H1 (cell line): Measurements from ENCODE around the gene AAR2. TPM values are rescaled to one million over a fixed set of nuclear protein-coding genes. Genes with fewer than 3 reads are reported as not detected.

Source experiments
- CTCF ChIA-PET: fragments of 300-600 bp; sonication (Branson Sonifier 250); formaldehyde crosslinking; loops from one replicate; lab custom pipeline; 2021; ENCODE audit not compliant: partially characterized antibody; lab: Charles Lee
- POLR2A ChIA-PET: fragments of 300-600 bp; sonication (Branson Sonifier 250); formaldehyde crosslinking; loops from one replicate; lab custom pipeline; 2021; ENCODE audit warnings: inconsistent platforms; ENCODE audit not compliant: partially characterized antibody; lab: Charles Lee
- DNase-seq, 2 experiments: peaks; one replicate each; pipeline versions ENCODE4 v3.0.0 to v3.0.0-alpha.2; 2010 to 2022; ENCODE audit warnings: low spot score in 2 of 2, low read depth in 1 of 2, mixed read lengths in 1 of 2
- FAIRE-seq: peaks from 2 replicates; lab custom pipeline; 2011; peaks lifted over from hg19 to GRCh38; lab: Jason Lieb, UNC
- H2AFZ ChIP-seq: 2 replicates; pipeline ENCODE4 v1.8.1; 2012; ENCODE audit warnings: low read length, inconsistent platforms
- H2AK5ac ChIP-seq: 2 replicates; pipeline ENCODE4 v1.6.1; 2013; ENCODE audit warnings: low read depth, low read length
- H2BK120ac ChIP-seq: replicated peaks from 2 replicates; pipeline ENCODE3; 2013; ENCODE audit warnings: low read depth, low read length, inconsistent platforms
- H2BK12ac ChIP-seq: 2 replicates; pipeline ENCODE4 v1.6.1; 2013; ENCODE audit warnings: low read depth, low read length
- H2BK15ac ChIP-seq: 2 replicates; pipeline ENCODE4 v1.6.1; 2013; ENCODE audit warnings: low read length
- H2BK20ac ChIP-seq: 2 replicates; pipeline ENCODE4 v1.6.1; 2013; ENCODE audit warnings: low read length
- H2BK5ac ChIP-seq: 2 replicates; pipeline ENCODE4 v1.6.1; 2013; ENCODE audit warnings: low read depth, low read length
- H3K14ac ChIP-seq: 2 replicates; pipeline ENCODE4 v1.6.1; 2013; ENCODE audit warnings: inconsistent platforms; ENCODE audit not compliant: insufficient read length
- H3K18ac ChIP-seq: 2 replicates; pipeline ENCODE4 v1.6.1; 2013; ENCODE audit warnings: low read length; ENCODE audit errors: extremely low read depth
- H3K23ac ChIP-seq: 2 replicates; pipeline ENCODE4 v1.6.1; 2013; ENCODE audit warnings: inconsistent platforms; ENCODE audit not compliant: insufficient read length
- H3K23me2 ChIP-seq: 2 replicates; pipeline ENCODE4 v1.6.1; 2013; ENCODE audit warnings: low read depth, low read length
- H3K27ac ChIP-seq: 2 replicates; pipeline ENCODE4 v1.6.1; 2011; ENCODE audit warnings: low read depth, low read length, inconsistent platforms
- H3K27me3 ChIP-seq, 4 experiments: replicated peaks in 1 of 4; 1 replicate in 1 of 4; 2 replicates in 3 of 4; pipeline versions ENCODE4 v1.6.1 to v1.8.1; 2011 to 2013; ENCODE audit warnings: low read length in 3 of 4, mild to moderate bottlenecking in 3 of 4, inconsistent platforms in 2 of 4, mixed read lengths in 2 of 4, moderate library complexity in 1 of 4; ENCODE audit not compliant: control insufficient read depth in 3 of 4, insufficient read depth in 3 of 4; ENCODE audit errors: extremely low read depth in 1 of 4
- H3K36me3 ChIP-seq, 4 experiments: 2 replicates each; pipeline versions ENCODE4 v1.6.1 to v1.8.1; 2011 to 2013; ENCODE audit warnings: mild to moderate bottlenecking in 4 of 4, low read length in 3 of 4, moderate library complexity in 2 of 4, control low read depth in 1 of 4, inconsistent platforms in 1 of 4; ENCODE audit not compliant: insufficient read depth in 4 of 4, control insufficient read depth in 2 of 4
- H3K4ac ChIP-seq: replicated peaks from 2 replicates; pipeline ENCODE3; 2013; ENCODE audit warnings: low read length, low read depth, mixed read lengths, inconsistent platforms; ENCODE audit not compliant: insufficient read length
- H3K4me1 ChIP-seq, 4 experiments: replicated peaks in 1 of 4; 1 replicate in 1 of 4; 2 replicates in 3 of 4; pipeline versions ENCODE4 v1.6.1 to v1.8.1; 2011 to 2013; ENCODE audit warnings: low read length in 3 of 4, inconsistent platforms in 2 of 4, mixed read lengths in 1 of 4; ENCODE audit not compliant: insufficient read depth in 4 of 4, control insufficient read depth in 3 of 4
- H3K4me2 ChIP-seq, 2 experiments: 2 replicates each; pipeline versions ENCODE4 v1.6.1 to v1.8.1; 2011 to 2013; ENCODE audit warnings: low read depth in 2 of 2, low read length in 2 of 2, control low read depth in 1 of 2, inconsistent platforms in 1 of 2, mild to moderate bottlenecking in 1 of 2; ENCODE audit not compliant: insufficient read depth in 1 of 2
- H3K4me3 ChIP-seq, 4 experiments: fragments of 200-600, 300-600 bp in 1 of 4; sonication (generic), shearing (Covaris generic), sonication (Bioruptor Twin) in 1 of 4; 2 replicates each; pipeline versions ENCODE4 v1.5.1 to v1.8.1; 2011 to 2016; ENCODE audit warnings: low read length in 4 of 4, low read depth in 3 of 4, control low read depth in 2 of 4, inconsistent platforms in 2 of 4, mild to moderate bottlenecking in 2 of 4, mixed read lengths in 1 of 4, moderate library complexity in 1 of 4; ENCODE audit not compliant: insufficient read depth in 2 of 4; ENCODE audit errors: extremely low read depth in 1 of 4
- H3K56ac ChIP-seq: replicated peaks from 2 replicates; pipeline ENCODE3; 2013; ENCODE audit warnings: low read depth, mild to moderate bottlenecking, mixed read lengths, low read length, inconsistent platforms; ENCODE audit not compliant: insufficient read length
- H3K79me1 ChIP-seq: 2 replicates; pipeline ENCODE4 v1.6.1; 2013; ENCODE audit warnings: low read depth, low read length, control low read depth
- H3K79me2 ChIP-seq, 2 experiments: 2 replicates each; pipeline versions ENCODE4 v1.6.1 to v1.8.1; 2012 to 2013; ENCODE audit warnings: low read length in 2 of 2, mild to moderate bottlenecking in 2 of 2, inconsistent platforms in 1 of 2; ENCODE audit not compliant: insufficient read depth in 2 of 2, control insufficient read depth in 1 of 2
- H3K9ac ChIP-seq, 4 experiments: replicated peaks in 1 of 4; 1 replicate in 1 of 4; 2 replicates in 3 of 4; pipeline versions ENCODE4 v1.6.1 to v1.8.1; 2011 to 2013; ENCODE audit warnings: low read depth in 3 of 4, low read length in 3 of 4, control low read depth in 2 of 4, mild to moderate bottlenecking in 2 of 4, moderate library complexity in 2 of 4, inconsistent platforms in 1 of 4; ENCODE audit errors: extremely low read depth in 1 of 4
- H3K9me3 ChIP-seq, 2 experiments: 2 replicates each; pipeline versions ENCODE4 v1.6.1 to v1.8.1; 2012 to 2013; ENCODE audit warnings: mild to moderate bottlenecking in 2 of 2, moderate library complexity in 2 of 2, control low read depth in 1 of 2, inconsistent platforms in 1 of 2, low read depth in 1 of 2, low read length in 1 of 2, mixed read lengths in 1 of 2; ENCODE audit not compliant: insufficient read depth in 2 of 2
- H4K20me1 ChIP-seq, 2 experiments: replicated peaks in 1 of 2; 2 replicates each; pipeline versions ENCODE3 to v1.8.1; 2011 to 2013; ENCODE audit warnings: inconsistent platforms in 2 of 2, low read length in 2 of 2, mild to moderate bottlenecking in 1 of 2; ENCODE audit not compliant: insufficient read depth in 2 of 2, control insufficient read depth in 1 of 2
- H4K5ac ChIP-seq: 2 replicates; pipeline ENCODE4 v1.6.1; 2013; ENCODE audit warnings: low read length, low read depth, mixed read lengths, inconsistent platforms; ENCODE audit not compliant: insufficient read length
- H4K8ac ChIP-seq: 2 replicates; pipeline ENCODE4 v1.8.0; 2013; ENCODE audit warnings: mild to moderate bottlenecking, moderate library complexity, low read length, inconsistent platforms; ENCODE audit not compliant: insufficient read depth; ENCODE audit errors: extremely low read depth
- H4K91ac ChIP-seq: replicated peaks from 2 replicates; pipeline ENCODE3; 2013; ENCODE audit warnings: low read length, mixed read lengths, inconsistent platforms; ENCODE audit not compliant: insufficient read length
- MAFK ChIP-seq: IDR thresholded peaks from 2 replicates; pipeline ENCODE4 v1.6.1; 2012; ENCODE audit warnings: low read depth, mild to moderate bottlenecking, improper control_type of control experiment, low read length
- USF2 ChIP-seq: IDR thresholded peaks from 2 replicates; pipeline ENCODE4 v1.6.1; 2011; ENCODE audit warnings: low read length, improper control_type of control experiment
- WGBS, 2 experiments: shearing (Covaris generic) in 1 of 2; methylation state at CpG; one replicate each; pipeline versions ENCODE4 v1.1.6 to v1.1.7; 2013 to 2015; ENCODE audit warnings: low lambda C conversion rate in 2 of 2, mixed read lengths in 2 of 2, inconsistent platforms in 1 of 2, low coverage in 1 of 2, missing lambda C conversion rate in 1 of 2; ENCODE audit not compliant: insufficient replicate concordance in 2 of 2, insufficient coverage in 1 of 2, insufficient read length in 1 of 2; ENCODE audit errors: extremely low coverage in 1 of 2, missing lambda C conversion rate in 1 of 2; 5-methylcytosine and 5-hydroxymethylcytosine counted together
- polyA plus RNA-seq, 7 experiments: library from polyadenylated mRNA; depleted of rRNA in 3 of 7; stranded (reverse) in 5 of 7; unstranded in 2 of 7; fragments of >200 nt in 5 of 7; fragments of 200-250 nt in 2 of 7; gene quantifications; 1 replicate in 5 of 7; 2 replicates in 1 of 7; 4 replicates in 1 of 7; pipeline versions ENCODE4 v1.2.1 to v1.2.3, GENCODE V29; 2011 to 2013; ENCODE audit warnings: missing spikeins in 2 of 7, mixed read lengths in 2 of 7
- total RNA-seq: library from RNA; stranded (reverse); fragmentation: NEBNext Ultra II Directional; extraction: Animal tissue kit (Norgen Biotek cat#: 25700); gene quantifications from 2 replicates; pipeline ENCODE4 v1.2.1, GENCODE V29; 2021

AAR2 gene
- total and polyA plus RNA-seq, 2 of the 8 experiments (the other 6 are each of a cell fraction or from before 2014, with no cell fraction given) = 25.5 to 36.1 TPM

GRCh38 chr20:36266189-36266588 lies 29.9 kb downstream of the AAR2 start:
- Histone ChIP-seq H4K20me1 (no peaks in the 10 kb centered on the region), H3K36me3 (no peaks in the 10 kb centered on the region), H2AK5ac (no peak overlapping the region), H3K4me3 (no peak overlapping the region), H3K79me2 (no peaks in the 10 kb centered on the region), H3K27me3 (no peaks in the 10 kb centered on the region), H3K4me1 (peaks cover 0 to 2% (median 0%) of the 10 kb centered on the region in 4 experiments; a peak in 3 of 7 replicates), H3K18ac (no peak overlapping the region), H2BK120ac (no peak overlapping the region), H3K14ac (no peak overlapping the region), H4K91ac (no peak overlapping the region), H2BK20ac (no peak overlapping the region), H3K79me1 (no peaks in the 10 kb centered on the region), H2BK12ac (no peak overlapping the region), H3K27ac (no peak overlapping the region), H3K4me2 (no peak overlapping the region), H2BK5ac (no peak overlapping the region), H2BK15ac (no peak overlapping the region), H3K4ac (no peak overlapping the region), H3K23me2 (no peaks in the 10 kb centered on the region), H3K23ac (no peak overlapping the region)
- WGBS, 2 experiments = 85% methylated on average over 6 of the region's 6 CpGs; no CpG with 5 or more reads in 1 of the 2 experiments
- CTCF ChIA-PET = interaction anchor here (0.7 to 2.0 kb wide), 4 partner anchors 50 to 133 kb away, joined by 3 to 7 read pairs (median 6); no protein-coding TSS in a partner anchor
- DNase-seq = no peak
- POLR2A ChIA-PET = no interaction called here
- TF ChIP-seq USF2 = no peak
- TF ChIP-seq MAFK = no peak
- TF ChIP-seq, all 59 proteins: peak for 0
- Histone ChIP-seq H3K9ac (no peak overlapping the region), H2AFZ (no peak overlapping the region), H3K56ac (no peak overlapping the region), H3K9me3 (no peaks in the 10 kb centered on the region), H4K8ac (no peak overlapping the region), H4K5ac (no peak overlapping the region)
- FAIRE-seq = no peak
